Measurements from ENCODE around the gene ATP6V1D. TPM values are rescaled to one million over a fixed set of nuclear protein-coding genes. Genes with fewer than 3 reads are reported as not detected.

Gene ATP6V1D
- total RNA-seq, 1 donor from 2014 or later: 142 TPM

DNA sequence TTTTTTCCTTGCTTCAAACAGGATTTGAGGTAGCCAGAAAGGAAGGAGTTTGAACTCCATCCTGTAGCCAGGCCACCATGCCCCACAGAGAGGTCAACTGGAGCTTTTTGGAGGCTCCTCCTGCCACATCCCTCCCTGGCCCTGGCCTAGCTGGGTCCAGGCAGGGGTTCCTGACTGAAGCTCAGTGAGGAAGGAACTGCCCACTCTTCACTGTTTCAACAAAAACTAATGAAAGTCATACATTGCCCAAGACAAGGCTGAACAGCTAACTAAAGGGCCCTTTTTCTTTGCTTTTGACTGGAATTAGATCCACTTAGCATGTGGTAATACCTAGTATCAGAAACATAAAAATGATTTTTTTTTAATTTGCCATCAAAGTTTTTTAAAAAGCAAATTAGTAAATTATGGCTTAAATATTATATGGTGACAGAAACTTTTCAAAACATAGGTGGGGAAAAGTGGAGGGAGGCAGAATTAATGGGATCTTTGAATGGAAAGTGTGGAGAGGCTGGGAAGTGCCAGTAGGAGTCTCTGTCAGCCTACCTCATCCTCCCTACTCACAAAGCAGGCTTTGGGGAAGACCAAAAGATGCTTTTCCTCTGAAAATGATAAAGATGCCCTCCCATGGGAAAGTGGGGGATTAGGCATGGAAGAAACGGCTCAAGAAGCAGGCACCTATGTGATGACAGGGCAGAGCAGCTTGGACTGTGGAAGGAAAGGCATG lies 30.4 kb upstream of the ATP6V1D start:
- no peak overlapping the region for H3K4me3 ChIP-seq (ENCODE audit: low read depth, low read length)
- DNase-seq (ENCODE audit: low read depth): no peak
- TF ChIP-seq, protein P1, sequence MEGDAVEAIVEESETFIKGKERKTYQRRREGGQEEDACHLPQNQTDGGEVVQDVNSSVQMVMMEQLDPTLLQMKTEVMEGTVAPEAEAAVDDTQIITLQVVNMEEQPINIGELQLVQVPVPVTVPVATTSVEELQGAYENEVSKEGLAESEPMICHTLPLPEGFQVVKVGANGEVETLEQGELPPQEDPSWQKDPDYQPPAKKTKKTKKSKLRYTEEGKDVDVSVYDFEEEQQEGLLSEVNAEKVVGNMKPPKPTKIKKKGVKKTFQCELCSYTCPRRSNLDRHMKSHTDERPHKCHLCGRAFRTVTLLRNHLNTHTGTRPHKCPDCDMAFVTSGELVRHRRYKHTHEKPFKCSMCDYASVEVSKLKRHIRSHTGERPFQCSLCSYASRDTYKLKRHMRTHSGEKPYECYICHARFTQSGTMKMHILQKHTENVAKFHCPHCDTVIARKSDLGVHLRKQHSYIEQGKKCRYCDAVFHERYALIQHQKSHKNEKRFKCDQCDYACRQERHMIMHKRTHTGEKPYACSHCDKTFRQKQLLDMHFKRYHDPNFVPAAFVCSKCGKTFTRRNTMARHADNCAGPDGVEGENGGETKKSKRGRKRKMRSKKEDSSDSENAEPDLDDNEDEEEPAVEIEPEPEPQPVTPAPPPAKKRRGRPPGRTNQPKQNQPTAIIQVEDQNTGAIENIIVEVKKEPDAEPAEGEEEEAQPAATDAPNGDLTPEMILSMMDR (conservative IDR thresholded peaks at IDR 0.05; ENCODE audit: low read depth, low read length): no peak

DNA sequence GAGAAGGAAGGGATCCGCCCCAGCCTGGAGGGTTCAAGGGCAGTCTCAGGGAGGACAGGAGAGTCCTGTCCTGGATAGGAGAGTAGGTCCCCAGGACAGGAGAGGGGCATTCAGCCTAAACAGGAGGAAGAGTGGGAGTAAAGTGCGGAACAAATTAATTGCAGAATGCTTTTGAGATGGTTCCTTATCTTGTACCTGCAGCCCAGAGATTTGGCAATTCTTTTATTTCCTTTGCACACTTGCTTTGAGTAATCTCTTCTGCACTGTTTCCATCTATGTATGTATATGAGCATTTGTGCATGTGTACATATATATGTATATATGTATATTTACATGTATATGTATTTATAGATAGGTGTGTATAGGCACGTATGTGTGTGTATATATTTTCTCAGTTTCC lies 29.7 kb upstream of the ATP6V1D start:
- no peak overlapping the region for H3K4me3 ChIP-seq (ENCODE audit: low read depth, low read length)
- TF ChIP-seq, protein P1 (conservative IDR thresholded peaks at IDR 0.05; ENCODE audit: low read depth, low read length): no peak
- no peak for DNase-seq (ENCODE audit: low read depth)

DNA sequence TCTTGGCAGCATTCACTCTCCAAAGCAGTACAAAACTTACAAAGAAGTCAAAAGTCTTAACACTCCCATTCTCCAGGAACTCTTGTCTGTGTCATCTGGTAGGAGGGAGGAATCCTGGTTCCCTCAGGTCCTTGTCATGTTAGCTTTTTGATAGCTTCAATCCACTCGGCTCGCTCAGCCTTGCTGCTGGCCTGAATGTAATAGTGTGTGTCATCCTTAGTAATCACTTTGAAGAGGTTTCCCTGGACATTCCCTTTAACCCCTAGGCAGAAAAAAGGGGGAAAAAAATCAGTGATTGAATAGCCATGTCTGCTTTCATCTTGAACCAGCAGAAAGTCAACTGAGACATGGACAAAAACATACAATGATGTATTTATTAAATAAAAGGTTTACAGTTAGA lies 27.6 kb upstream of the ATP6V1D start:
- no peak for DNase-seq (ENCODE audit: low read depth)
- TF ChIP-seq, protein P1 (conservative IDR thresholded peaks at IDR 0.05; ENCODE audit: low read depth, low read length): no peak
- no peak overlapping the region for H3K4me3 ChIP-seq (ENCODE audit: low read depth, low read length)

DNA sequence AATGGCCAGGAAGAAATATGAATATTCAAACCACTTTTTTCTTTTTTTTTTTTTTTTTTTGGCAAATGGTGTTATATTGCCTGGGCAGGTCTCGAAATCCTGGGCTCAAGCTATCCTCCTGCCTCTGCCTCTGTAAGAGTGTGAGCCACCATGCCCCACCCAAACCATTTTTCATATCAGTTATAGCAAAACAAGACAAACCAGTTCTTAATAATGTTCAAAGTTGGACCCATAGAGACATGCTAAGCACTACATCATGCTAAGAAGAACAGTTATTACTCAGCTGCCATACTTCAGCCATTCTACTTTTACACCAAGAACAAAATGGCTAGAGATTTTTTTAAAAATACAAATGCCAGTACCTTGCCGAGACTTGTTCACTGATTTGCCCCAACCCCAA lies 26.0 kb upstream of the ATP6V1D start:
- TF ChIP-seq, protein P1 (conservative IDR thresholded peaks at IDR 0.05; ENCODE audit: low read depth, low read length): no peak
- no peak for DNase-seq (ENCODE audit: low read depth)
- H3K4me3 ChIP-seq (ENCODE audit: low read depth, low read length): no peak overlapping the region

DNA sequence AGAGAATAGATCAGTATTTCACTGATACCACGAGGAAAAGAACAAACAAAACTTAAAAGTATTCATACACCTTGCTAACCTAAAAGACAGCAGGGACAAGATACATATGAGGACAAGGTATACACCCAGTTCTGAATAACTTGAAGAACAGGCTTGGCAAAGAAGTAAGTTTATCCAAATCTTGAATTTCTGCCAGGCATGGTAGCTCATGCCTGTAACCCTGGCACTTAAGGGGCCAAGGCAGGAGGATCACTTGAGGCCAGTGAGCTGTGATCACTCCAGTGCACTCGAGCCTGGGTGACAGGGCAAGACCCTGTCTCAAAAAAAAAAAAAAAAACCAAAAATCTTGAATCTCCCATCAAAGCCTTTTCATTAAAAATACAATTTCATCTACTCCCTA lies 25.5 kb upstream of the ATP6V1D start:
- TF ChIP-seq, protein P1 (conservative IDR thresholded peaks at IDR 0.05; ENCODE audit: low read depth, low read length): no peak
- DNase-seq (ENCODE audit: low read depth): no peak
- no peak overlapping the region for H3K4me3 ChIP-seq (ENCODE audit: low read depth, low read length)

DNA sequence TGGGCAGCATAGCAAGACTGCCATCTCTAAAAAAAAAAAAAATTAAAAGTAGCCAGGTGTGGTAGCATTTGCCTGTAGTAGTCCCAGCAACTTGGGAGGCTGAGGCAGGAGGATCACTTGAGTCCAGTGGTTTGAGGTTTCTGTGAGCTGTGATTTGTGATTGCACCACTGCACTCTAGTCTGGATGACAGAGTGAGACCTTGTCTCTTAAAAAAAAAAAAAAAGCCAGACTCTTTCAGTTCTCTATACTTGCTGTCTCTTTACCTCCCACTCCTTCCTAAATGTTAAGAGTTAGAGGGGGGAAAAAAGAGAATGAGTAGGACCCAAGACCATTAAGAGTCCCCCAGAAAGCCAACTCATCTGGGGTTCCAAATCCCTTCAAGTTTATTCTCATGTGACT lies 18.3 kb upstream of the ATP6V1D start:
- DNase-seq (ENCODE audit: low read depth): no peak
- H3K4me3 ChIP-seq (ENCODE audit: low read depth, low read length): no peak overlapping the region
- TF ChIP-seq, protein P1 (conservative IDR thresholded peaks at IDR 0.05; ENCODE audit: low read depth, low read length): no peak

DNA sequence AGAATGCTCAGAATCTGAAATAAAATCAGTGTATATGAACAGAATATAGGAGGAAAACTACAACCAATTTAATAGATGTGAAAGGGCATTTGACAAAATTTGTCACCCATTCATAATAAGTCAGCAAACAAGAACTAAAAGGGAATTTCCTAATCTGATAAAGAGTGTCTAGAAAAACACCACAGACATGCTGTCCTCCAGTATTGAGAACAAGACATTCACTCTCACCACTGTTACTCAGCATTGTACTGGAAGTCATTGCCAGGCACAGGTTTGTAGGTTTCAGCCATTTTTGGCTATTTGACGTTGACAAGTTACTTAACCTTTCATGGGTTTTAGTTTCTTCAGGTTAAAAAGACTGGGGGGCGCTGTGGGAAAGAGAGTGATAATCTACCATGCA lies 13.7 kb upstream of the ATP6V1D start:
- DNase-seq (ENCODE audit: low read depth): no peak
- H3K4me3 ChIP-seq (ENCODE audit: low read depth, low read length): no peak overlapping the region
- TF ChIP-seq, protein P1 (conservative IDR thresholded peaks at IDR 0.05; ENCODE audit: low read depth, low read length): no peak

Measured in epithelial cell of proximal tubule (primary cell).